ENCODE measurements around the gene SYNM.

The SYNM gene

DNA sequence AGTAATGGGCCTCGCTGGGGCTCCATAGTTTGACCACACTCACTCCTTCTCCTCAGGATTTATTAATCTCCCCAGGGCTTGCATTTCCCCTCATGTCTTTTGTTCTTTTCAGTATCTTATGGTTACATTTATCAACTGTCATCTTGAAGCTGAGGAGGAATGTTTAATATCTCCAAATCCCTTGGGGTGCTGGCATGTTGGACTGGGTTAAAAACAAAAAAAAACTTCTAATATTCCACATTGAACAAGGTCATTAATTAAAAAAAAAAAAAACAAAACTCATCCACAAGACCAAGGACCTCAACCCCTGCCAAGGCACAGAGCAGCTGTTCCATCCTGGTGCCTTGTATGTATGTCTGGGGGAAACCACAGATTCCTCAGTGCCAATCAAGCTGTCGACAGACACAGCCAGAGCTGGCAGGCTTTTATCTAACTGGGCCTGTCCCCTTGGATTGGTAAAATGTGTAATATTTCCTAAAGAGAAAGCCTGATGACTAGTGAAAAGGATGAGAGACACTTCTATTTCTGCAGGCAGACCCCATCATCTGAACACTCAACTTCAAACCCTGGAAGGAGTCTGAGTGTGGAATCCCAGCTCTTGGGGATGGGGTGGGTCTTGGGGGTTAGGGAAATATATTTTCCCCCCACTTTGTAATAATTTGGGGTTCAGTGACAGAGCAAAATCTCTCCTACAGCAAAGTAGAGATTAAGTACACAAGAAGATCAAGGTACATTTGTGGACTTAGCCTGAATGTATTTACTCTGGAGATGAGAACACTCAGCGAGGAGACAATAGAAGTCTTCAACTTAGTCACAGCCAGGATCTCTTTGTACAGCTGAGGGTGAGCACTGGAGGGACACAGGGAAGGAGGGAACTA, 75.4 kb downstream of the SYNM start:
- Histone ChIP-seq H4K8ac (ENCODE audit: low read depth, low read length) (no peak overlapping the region), H3K79me1 (ENCODE audit: low read depth, low read length) (no peaks in the 10 kb centered on the region), H3K9ac (ENCODE audit: low read depth, low read length, poor library complexity) (no peak overlapping the region), H4K91ac (ENCODE audit: low read depth, low read length, poor library complexity) (no peak overlapping the region), H3K4ac (ENCODE audit: low read length) (no peak overlapping the region), H2BK5ac (ENCODE audit: low read length) (no peak overlapping the region), H3K4me2 (ENCODE audit: insufficient read depth, low read length, poor library complexity, severe bottlenecking) (no peak overlapping the region), H3K4me3 (ENCODE audit: low read length in 2 of 2) (no peak overlapping the region), H2BK120ac (ENCODE audit: low read depth, low read length) (no peak overlapping the region), H3K27me3 (ENCODE audit: control insufficient read depth in 3 of 3, insufficient read depth in 3 of 3, low read depth in 1 of 3, low read length in 3 of 3) (no peaks in the 10 kb centered on the region), H3K18ac (ENCODE audit: low read length) (no peak overlapping the region), H3K9me3 (replicated peaks in 1 of 2; ENCODE audit: control insufficient read depth in 2 of 2, insufficient read depth in 1 of 2, low read depth in 1 of 2, low read length in 2 of 2) (no peaks in the 10 kb centered on the region), H2BK15ac (ENCODE audit: low read length) (no peak overlapping the region), H3K36me3 (replicated peaks in 1 of 2; ENCODE audit: control insufficient read depth in 2 of 2, insufficient read depth in 2 of 2, low read length in 2 of 2) (peaks cover 4 to 6% of the 10 kb centered on the region in 2 donors), H3K14ac (ENCODE audit: low read length) (no peak overlapping the region), H3K4me1 (ENCODE audit: control insufficient read depth in 2 of 2, insufficient read depth in 1 of 2, low read depth in 1 of 2, low read length in 2 of 2) (peaks cover 2% of the 10 kb centered on the region in 2 donors), H3K27ac (replicated peaks; ENCODE audit: low read length) (no peak overlapping the region), H3K23ac (ENCODE audit: low read depth, low read length, poor library complexity) (no peak overlapping the region), H2AFZ (ENCODE audit: low read length) (no peak overlapping the region), H2BK12ac (ENCODE audit: low read length) (no peak overlapping the region), H2AK5ac (ENCODE audit: low read depth, low read length) (no peak overlapping the region)
- DNase-seq (ENCODE audit: low spot score) = no peak
- WGBS, 2 donors (ENCODE audit: extremely low coverage in 2 of 2, insufficient read length in 2 of 2, insufficient replicate concordance in 1 of 2) = no CpG with 5 or more reads among the region's 3 CpGs

DNA sequence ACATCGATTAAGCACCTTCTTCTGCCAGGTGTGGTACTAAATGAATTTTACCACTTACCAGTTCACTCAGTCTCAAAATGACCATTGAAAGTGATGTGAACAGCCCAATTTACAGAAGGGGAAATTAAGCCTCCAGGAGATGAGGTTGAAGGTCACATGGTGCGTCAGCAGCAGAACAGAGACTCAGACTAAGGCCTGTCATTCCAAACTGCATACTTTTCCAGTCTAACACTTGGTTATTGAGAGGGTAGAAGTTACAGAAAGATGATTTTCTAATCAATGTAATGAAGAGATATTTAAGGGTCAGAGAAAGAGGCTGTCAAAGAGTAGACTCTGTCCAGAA, 76.1 kb downstream of the SYNM start:
- no peak overlapping the region for H4K8ac ChIP-seq (ENCODE audit: low read depth, low read length)
- no peak overlapping the region for H3K4me2 ChIP-seq (ENCODE audit: insufficient read depth, low read length, poor library complexity, severe bottlenecking)
- no peak overlapping the region for H3K14ac ChIP-seq (ENCODE audit: low read length)
- H2BK12ac ChIP-seq (ENCODE audit: low read length) = no peak overlapping the region
- H3K4ac ChIP-seq (ENCODE audit: low read length) = no peak overlapping the region
- H3K18ac ChIP-seq (ENCODE audit: low read length) = no peak overlapping the region
- DNase-seq (ENCODE audit: low spot score) = no peak
- no peak overlapping the region for H3K27ac ChIP-seq (replicated peaks; ENCODE audit: low read length)
- peaks cover 2% of the 10 kb centered on the region in 2 donors for H3K4me1 ChIP-seq (ENCODE audit: control insufficient read depth in 2 of 2, insufficient read depth in 1 of 2, low read depth in 1 of 2, low read length in 2 of 2)
- H2AK5ac ChIP-seq (ENCODE audit: low read depth, low read length) = no peak overlapping the region
- H3K36me3 ChIP-seq (replicated peaks in 1 of 2; ENCODE audit: control insufficient read depth in 2 of 2, insufficient read depth in 2 of 2, low read length in 2 of 2) = peaks cover 4 to 7% of the 10 kb centered on the region in 2 donors
- H3K27me3 ChIP-seq (ENCODE audit: control insufficient read depth in 3 of 3, insufficient read depth in 3 of 3, low read depth in 1 of 3, low read length in 3 of 3) = no peaks in the 10 kb centered on the region
- H2BK15ac ChIP-seq (ENCODE audit: low read length) = no peak overlapping the region
- WGBS, 2 donors (ENCODE audit: extremely low coverage in 2 of 2, insufficient read length in 2 of 2, insufficient replicate concordance in 1 of 2) = no CpG with 5 or more reads among the region's 2 CpGs
- no peak overlapping the region for H2AFZ ChIP-seq (ENCODE audit: low read length)
- no peak overlapping the region for H3K9ac ChIP-seq (ENCODE audit: low read depth, low read length, poor library complexity)
- no peak overlapping the region for H3K4me3 ChIP-seq (ENCODE audit: low read length in 2 of 2)
- H2BK5ac ChIP-seq (ENCODE audit: low read length) = no peak overlapping the region
- no peaks in the 10 kb centered on the region for H3K79me1 ChIP-seq (ENCODE audit: low read depth, low read length)
- H3K23ac ChIP-seq (ENCODE audit: low read depth, low read length, poor library complexity) = no peak overlapping the region
- no peak overlapping the region for H2BK120ac ChIP-seq (ENCODE audit: low read depth, low read length)
- H3K9me3 ChIP-seq (replicated peaks in 1 of 2; ENCODE audit: control insufficient read depth in 2 of 2, insufficient read depth in 1 of 2, low read depth in 1 of 2, low read length in 2 of 2) = no peaks in the 10 kb centered on the region
- H4K91ac ChIP-seq (ENCODE audit: low read depth, low read length, poor library complexity) = no peak overlapping the region

DNA sequence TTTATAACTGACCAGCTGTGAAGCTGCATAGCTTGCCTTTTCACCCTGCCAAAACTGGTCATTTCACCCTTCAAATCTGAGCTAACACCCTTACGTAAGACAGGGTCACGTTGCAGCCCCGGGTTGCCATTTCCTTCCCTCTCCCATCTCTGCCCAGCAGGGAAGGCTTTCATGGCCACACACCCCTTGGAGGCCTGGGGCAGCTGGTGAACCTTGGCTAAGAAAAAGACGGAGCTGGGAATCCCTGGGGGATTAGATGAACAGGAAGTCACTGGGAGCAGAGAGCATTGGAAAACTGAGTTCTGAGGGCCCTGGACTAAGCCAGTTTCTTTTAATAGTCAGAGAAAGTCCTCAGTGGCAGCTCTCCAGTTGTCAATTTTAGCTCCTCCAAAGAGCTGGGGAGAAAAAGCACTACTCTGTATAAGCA, 76.7 kb downstream of the SYNM start:
- Histone ChIP-seq H3K4me1 (ENCODE audit: control insufficient read depth in 2 of 2, insufficient read depth in 1 of 2, low read depth in 1 of 2, low read length in 2 of 2) (peaks cover 2% of the 10 kb centered on the region in 2 donors), H2BK120ac (ENCODE audit: low read depth, low read length) (no peak overlapping the region), H3K27me3 (ENCODE audit: control insufficient read depth in 3 of 3, insufficient read depth in 3 of 3, low read depth in 1 of 3, low read length in 3 of 3) (no peaks in the 10 kb centered on the region), H3K4ac (ENCODE audit: low read length) (no peak overlapping the region), H3K9ac (ENCODE audit: low read depth, low read length, poor library complexity) (no peak overlapping the region), H2BK15ac (ENCODE audit: low read length) (no peak overlapping the region), H3K23ac (ENCODE audit: low read depth, low read length, poor library complexity) (no peak overlapping the region), H4K8ac (ENCODE audit: low read depth, low read length) (no peak overlapping the region), H4K91ac (ENCODE audit: low read depth, low read length, poor library complexity) (no peak overlapping the region), H2BK5ac (ENCODE audit: low read length) (no peak overlapping the region), H3K27ac (replicated peaks; ENCODE audit: low read length) (no peak overlapping the region), H2AK5ac (ENCODE audit: low read depth, low read length) (no peak overlapping the region), H2AFZ (ENCODE audit: low read length) (no peak overlapping the region), H3K79me1 (ENCODE audit: low read depth, low read length) (no peaks in the 10 kb centered on the region), H3K4me2 (ENCODE audit: insufficient read depth, low read length, poor library complexity, severe bottlenecking) (no peak overlapping the region), H3K4me3 (ENCODE audit: low read length in 2 of 2) (no peak overlapping the region), H3K14ac (ENCODE audit: low read length) (no peak overlapping the region), H2BK12ac (ENCODE audit: low read length) (no peak overlapping the region), H3K9me3 (replicated peaks in 1 of 2; ENCODE audit: control insufficient read depth in 2 of 2, insufficient read depth in 1 of 2, low read depth in 1 of 2, low read length in 2 of 2) (no peaks in the 10 kb centered on the region), H3K18ac (ENCODE audit: low read length) (no peak overlapping the region), H3K36me3 (replicated peaks in 1 of 2; ENCODE audit: control insufficient read depth in 2 of 2, insufficient read depth in 2 of 2, low read length in 2 of 2) (peaks cover 4 to 9% of the 10 kb centered on the region in 2 donors)
- DNase-seq (ENCODE audit: low spot score) = no peak
- no CpG with 5 or more reads among the region's 4 CpGs for WGBS, 2 donors (ENCODE audit: extremely low coverage in 2 of 2, insufficient read length in 2 of 2, insufficient replicate concordance in 1 of 2)

DNA sequence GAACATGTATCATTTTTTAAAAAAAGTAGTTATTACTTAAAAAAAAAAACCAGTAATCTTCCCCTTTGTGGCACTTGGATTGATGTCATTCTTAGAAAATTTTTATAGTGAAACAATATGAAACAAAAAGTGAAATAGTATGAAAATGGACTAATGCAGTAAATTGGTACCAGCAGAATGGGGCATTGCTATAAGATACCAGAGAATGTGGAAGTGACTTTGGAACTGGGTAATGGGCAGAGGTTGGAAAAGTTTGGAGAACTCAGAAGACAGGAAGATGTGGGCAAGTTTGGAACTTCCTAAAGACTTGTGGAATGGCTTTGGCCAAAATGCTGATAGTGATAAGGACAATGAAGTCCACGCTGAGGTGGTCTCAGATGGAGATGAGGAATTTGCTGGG, 77.9 kb downstream of the SYNM start:
- WGBS, 2 donors (ENCODE audit: extremely low coverage in 2 of 2, insufficient read length in 2 of 2, insufficient replicate concordance in 1 of 2) = no CpG with 5 or more reads among the region's 1 CpG

More for the DNA sequence above, 77.9 kb downstream of the SYNM start:
- Histone ChIP-seq H3K9me3 (replicated peaks in 1 of 2; ENCODE audit: control insufficient read depth in 2 of 2, insufficient read depth in 1 of 2, low read depth in 1 of 2, low read length in 2 of 2) (no peaks in the 10 kb centered on the region), H3K36me3 (replicated peaks in 1 of 2; ENCODE audit: control insufficient read depth in 2 of 2, insufficient read depth in 2 of 2, low read length in 2 of 2) (peaks cover 4 to 9% of the 10 kb centered on the region in 2 donors), H2BK120ac (ENCODE audit: low read depth, low read length) (no peak overlapping the region), H2BK15ac (ENCODE audit: low read length) (no peak overlapping the region), H3K23ac (ENCODE audit: low read depth, low read length, poor library complexity) (no peak overlapping the region), H4K91ac (ENCODE audit: low read depth, low read length, poor library complexity) (no peak overlapping the region), H3K14ac (ENCODE audit: low read length) (no peak overlapping the region), H3K79me1 (ENCODE audit: low read depth, low read length) (no peaks in the 10 kb centered on the region), H2BK12ac (ENCODE audit: low read length) (no peak overlapping the region), H2AFZ (ENCODE audit: low read length) (no peak overlapping the region), H2AK5ac (ENCODE audit: low read depth, low read length) (no peak overlapping the region), H3K4me2 (ENCODE audit: insufficient read depth, low read length, poor library complexity, severe bottlenecking) (no peak overlapping the region), H3K18ac (ENCODE audit: low read length) (no peak overlapping the region), H3K9ac (ENCODE audit: low read depth, low read length, poor library complexity) (no peak overlapping the region), H3K4me3 (ENCODE audit: low read length in 2 of 2) (no peak overlapping the region), H3K27me3 (ENCODE audit: control insufficient read depth in 3 of 3, insufficient read depth in 3 of 3, low read depth in 1 of 3, low read length in 3 of 3) (no peaks in the 10 kb centered on the region), H3K4me1 (ENCODE audit: control insufficient read depth in 2 of 2, insufficient read depth in 1 of 2, low read depth in 1 of 2, low read length in 2 of 2) (peaks cover 2% of the 10 kb centered on the region in 2 donors), H4K8ac (ENCODE audit: low read depth, low read length) (no peak overlapping the region), H3K27ac (replicated peaks; ENCODE audit: low read length) (no peak overlapping the region), H2BK5ac (ENCODE audit: low read length) (no peak overlapping the region), H3K4ac (ENCODE audit: low read length) (no peak overlapping the region)
- DNase-seq (ENCODE audit: low spot score) = no peak
